GM19452 (cell line): ENCODE measurements around the gene POU3F2.

ENCODE experiments used
- ATAC-seq: cut with Tn5 transposase; IDR thresholded peaks from one replicate; pipeline ENCODE4 v1.9.1; 2021; ENCODE audit not compliant: unreplicated experiment

The POU3F2 gene

DNA sequence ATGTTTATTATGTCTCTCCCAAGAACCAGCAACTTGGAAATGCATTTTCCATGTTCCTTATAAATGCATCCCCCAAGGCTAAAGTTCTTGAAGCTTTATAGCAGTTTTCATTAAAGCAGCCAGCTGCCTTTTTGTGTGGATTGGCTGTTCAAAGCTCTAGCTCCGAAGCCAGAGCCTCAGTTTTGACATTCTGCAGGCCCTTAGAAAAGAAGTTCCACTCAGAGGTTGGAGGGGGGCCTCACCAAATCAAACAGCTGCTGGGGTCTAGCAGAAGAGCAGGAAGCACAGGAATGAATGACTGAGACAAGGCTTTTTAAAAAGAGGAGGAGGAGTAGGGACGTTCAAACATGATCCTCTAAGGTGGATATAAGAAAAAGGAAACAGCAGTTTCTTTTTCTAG is 4.2 kb upstream of the POU3F2 start:
- ATAC-seq, result no peak

DNA sequence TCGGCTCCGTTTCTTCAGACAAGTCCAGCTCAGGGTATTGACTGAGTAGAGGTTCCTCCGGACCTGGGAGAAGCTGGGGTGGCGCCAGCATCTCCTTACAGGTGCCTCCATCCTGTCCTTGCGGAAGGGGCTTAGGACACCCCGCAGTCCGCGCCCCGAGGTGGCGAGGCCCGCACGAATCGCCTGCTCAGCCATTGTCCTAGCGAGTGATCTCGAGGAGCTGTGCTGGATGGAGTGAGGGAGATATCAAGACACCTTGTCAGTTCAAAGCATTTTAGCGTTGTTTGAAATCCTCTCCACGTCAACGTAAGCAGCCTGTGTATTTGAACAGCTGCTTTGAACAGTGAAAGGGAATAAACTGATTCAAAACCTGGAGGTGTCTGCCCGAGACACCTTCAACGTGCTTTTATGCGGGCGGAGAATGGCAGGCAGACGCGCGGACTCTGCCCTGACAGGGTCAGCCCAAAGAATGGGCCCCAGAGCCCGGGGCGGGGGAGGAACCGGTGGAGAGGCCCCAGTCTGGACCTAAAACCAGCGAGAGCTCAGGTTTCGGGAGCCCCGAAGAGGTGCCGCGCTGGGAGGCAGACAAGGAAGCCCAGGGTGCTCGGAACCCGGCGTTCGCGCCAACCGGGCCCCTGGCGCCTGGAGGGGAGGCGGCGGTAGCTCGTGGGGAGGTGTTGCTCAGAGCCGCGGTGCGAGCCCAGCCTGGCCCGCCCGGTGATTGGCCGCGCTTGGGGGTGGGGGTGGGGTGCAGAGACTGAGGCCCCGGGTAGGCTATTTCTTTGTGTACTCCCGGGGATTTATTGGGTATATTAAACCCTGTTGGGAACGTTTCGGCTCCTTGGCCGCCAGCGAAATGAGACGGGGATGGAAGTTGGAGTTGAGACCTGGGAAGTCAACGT is 3.1 kb upstream of the POU3F2 start:
- no peak for ATAC-seq

- ATAC-seq, result no peak
Measured at GRCh38 chr6:98831959-98832283, 2.5 kb upstream of the POU3F2 start.

DNA sequence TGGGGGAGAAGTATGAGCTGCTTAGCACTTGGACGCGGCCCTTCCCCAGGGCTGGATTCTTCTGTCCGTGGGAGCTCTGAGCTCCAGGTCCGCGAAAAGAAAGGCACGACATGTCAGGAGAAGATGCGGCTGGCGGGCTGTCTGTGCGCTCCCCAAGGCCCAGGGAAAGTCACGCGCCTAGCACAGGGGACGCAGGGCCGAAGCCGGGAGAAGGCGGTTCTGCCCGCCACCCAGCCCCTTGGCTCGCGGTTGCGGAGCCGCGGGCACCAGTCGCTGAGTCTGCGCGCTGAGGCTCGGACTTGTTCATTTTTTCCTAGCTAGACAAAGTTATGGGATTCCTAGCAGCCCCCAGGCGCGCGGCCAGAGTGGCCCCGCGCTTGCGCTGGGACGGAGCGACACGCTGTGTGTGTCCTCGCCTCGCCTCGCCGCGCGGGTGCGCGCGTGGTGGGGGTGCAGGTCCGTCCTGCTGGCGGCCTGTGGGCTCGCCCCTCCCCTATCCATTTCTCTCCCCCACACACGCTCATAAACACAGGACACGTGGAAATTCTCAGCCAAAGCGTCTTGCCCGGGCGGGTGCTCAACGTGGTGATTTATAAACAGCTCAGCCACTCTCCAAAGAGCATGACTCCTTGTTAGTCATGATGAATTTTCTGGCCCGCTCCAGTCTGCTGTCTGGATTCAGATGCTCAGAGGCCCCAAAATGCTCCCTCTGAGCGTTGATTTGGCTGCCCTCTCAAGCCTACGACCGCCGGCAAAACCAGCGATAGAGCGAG is 1.9 kb upstream of the POU3F2 start:
- ATAC-seq, result no peak

DNA sequence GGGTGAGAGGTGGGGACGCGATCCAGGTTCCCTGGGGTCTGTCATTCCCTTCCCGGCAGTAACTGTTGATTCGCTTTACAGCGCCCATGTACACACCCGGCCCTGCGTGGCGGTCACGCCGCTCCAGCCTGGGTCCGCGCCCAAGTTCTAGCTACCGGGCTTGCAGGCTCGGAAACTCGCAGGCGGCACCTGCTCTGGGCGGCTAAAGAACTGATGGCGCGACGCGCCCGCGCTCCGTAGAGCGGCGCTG is 1.4 kb upstream of the POU3F2 start:
- no peak for ATAC-seq

- ATAC-seq, result no peak
Measured at GRCh38 chr6:98833307-98834059, 891 bp upstream of the POU3F2 start.

DNA sequence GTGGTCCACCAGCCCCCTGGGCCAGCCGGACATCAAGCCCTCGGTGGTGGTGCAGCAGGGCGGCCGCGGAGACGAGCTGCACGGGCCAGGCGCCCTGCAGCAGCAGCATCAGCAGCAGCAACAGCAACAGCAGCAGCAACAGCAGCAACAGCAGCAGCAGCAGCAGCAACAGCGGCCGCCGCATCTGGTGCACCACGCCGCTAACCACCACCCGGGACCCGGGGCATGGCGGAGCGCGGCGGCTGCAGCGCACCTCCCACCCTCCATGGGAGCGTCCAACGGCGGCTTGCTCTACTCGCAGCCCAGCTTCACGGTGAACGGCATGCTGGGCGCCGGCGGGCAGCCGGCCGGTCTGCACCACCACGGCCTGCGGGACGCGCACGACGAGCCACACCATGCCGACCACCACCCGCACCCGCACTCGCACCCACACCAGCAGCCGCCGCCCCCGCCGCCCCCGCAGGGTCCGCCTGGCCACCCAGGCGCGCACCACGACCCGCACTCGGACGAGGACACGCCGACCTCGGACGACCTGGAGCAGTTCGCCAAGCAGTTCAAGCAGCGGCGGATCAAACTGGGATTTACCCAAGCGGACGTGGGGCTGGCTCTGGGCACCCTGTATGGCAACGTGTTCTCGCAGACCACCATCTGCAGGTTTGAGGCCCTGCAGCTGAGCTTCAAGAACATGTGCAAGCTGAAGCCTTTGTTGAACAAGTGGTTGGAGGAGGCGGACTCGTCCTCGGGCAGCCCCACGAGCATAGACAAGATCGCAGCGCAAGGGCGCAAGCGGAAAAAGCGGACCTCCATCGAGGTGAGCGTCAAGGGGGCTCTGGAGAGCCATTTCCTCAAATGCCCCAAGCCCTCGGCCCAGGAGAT is 1.0 kb downstream of the POU3F2 start:
- no peak for ATAC-seq

GRCh38 chr6:98836025-98836961 is 1.9 kb downstream of the POU3F2 start:
- ATAC-seq, result no peak

DNA sequence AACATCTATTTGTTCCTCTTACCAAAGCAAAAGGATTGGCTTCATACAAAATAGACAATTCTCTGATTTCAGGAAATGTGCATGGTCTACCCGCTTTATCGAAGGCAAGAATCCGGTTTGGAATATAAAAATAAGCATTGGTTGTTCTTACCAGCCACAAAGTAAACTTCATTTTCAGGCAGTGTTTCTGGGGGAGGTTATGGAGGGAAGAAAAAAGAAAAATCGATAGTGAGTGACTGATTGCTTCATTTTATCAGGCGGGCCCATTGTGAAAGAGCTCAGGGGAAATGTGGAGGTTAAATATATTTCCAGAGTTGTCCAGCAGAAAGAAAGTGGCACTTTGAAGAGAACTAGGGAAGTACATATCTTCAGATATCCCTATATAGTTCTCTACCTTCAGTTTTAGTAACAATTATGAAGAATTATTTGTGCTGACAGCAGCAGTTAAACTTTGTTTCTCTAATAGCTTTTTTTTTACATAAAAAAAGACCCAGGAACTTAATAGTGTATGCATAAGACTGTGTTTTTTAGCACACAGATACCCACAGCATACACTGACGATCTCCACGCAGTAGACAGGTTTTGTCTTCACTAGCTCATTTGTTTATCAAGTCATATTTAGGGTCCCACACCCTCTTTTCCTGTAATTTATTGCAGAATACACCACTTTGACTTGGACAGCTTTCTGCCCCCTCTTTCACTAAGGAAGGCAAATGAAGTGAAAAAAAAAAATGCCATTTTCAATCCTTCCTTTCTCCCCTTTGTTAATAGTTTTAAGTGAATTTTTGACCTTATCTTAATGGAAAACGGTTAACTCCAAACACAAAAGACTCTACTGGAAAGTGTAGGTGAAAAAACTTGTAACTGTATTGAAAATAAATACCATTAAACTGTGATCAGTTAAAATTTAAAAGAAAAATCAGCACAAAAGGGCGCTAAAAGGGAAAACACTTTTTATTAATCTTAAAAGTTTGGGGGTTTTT is 2.9 kb downstream of the POU3F2 start:
- ATAC-seq, result no peak

DNA sequence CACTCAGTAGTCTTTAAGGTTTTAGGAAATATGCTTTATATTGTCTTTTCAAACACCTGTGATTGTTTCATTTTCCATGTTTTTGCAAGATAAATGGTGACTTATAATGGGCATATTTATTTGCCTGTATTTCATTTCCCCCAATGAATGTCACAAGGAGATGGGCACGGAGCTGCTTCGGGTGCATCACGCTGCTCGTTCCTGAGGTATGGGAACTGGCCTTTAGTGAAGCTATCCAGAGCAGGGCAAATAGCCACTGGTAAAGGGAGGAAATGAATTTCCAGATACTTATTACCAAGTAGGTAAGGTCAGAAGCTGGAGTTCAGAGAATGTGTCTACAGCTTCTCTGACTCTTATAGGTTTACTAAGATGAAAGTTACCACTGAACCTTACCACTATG is 3.7 kb downstream of the POU3F2 start:
- no peak for ATAC-seq

DNA sequence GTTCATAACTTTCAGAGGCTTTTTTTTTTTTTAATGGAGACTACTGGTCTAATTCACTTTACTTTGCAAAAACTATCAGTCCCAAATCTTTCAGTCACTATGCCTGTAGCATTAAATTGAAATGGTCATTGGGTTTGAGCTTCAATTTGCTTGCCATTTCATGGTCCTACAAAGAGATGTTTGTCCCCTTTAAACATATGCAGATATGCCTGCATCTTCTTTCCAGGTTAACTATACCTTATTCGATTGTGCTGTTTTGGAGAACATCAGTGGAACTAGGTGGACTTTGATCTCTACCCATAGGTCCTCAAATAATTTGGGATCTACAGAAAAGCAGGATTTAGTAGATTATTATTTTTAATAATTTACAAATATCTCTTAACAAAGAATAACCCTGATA is 4.6 kb downstream of the POU3F2 start:
- ATAC-seq, result no peak

DNA sequence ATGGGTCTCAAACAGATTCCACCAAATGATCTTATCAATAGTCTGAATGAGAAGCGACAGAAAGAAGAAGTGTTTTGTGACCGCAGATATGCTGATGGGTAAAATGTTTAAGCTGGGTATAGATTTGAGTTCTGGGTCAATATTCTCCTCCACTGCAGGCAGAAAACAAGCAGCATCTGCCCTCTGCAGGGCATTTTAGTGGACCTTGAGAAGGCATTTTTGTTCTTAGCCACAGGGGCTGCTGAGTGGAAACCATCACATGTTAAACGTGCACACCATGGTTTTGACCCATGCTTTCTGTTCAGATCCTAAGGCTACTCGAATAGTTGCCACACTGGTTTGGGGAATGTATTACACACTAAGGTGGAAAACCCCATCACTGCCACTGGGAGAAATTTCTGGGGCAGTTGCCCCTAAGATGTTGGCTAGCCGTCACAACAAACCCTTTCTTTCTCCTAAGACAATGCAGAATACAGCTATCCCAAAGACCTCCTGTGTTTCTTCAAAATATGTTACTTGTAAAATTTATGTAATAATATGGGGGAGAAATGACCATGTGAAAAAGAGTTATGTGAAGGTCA is 5.5 kb downstream of the POU3F2 start:
- ATAC-seq, result no peak

GRCh38 chr6:98840385-98840784 is 6.0 kb downstream of the POU3F2 start:
- ATAC-seq, result no peak

DNA sequence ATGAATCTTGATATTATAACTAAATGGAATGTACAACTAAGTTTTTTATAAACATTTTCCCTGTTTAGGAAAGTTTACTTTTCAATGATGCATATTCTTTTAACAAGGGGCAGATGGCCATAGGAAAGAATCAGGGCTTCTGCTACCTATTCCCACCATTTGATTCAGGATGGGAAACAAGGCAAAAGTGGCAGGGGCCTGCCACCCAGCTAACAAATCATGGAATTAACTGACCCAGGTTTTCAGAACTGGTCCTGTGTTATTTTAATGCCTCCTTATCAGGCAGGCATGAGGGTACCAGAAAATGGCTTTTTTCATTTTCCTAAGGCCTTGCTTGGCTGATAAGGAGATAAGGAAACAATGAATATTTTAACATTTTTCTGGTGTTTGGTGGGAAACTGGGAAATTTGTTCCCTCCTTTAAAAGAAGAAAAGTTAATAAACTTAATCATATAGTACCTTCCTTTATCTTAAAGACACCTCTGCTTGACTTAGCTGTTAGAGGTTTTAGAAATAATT is 6.7 kb downstream of the POU3F2 start:
- ATAC-seq, result no peak

DNA sequence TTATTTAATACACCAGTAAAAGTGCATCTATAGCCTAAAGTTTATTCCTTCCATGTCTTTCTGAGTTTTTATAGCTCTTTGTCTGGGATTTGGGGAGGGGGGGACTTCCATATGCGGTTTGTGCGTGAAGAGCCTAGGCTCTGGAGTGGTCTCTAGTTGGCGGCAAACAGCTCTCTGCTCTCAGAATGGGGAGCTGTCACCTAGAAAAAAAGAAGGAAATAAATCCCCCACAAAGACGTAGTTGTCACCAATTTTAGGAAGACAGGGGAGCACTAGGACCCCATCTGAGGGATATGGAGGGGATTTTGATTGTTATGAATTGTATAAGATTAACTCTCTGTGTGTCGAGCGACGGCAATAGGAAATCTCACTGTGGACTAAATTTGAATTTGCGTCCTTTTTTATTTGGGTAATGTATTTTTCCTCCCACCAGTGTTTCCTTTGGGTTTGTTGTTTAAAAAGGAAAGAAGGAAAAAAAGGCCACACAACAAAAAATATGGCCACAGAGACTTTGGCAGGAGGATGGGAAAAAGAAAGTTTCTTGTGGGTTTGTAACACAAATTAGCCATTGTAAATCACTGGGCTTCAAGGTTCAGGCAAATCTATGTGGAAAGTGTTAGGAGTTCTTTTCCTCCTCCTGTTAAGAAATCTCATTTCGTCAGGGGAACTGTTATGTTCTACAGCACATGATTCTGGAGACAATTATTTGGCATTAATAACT is 7.4 kb downstream of the POU3F2 start:
- no peak for ATAC-seq

DNA sequence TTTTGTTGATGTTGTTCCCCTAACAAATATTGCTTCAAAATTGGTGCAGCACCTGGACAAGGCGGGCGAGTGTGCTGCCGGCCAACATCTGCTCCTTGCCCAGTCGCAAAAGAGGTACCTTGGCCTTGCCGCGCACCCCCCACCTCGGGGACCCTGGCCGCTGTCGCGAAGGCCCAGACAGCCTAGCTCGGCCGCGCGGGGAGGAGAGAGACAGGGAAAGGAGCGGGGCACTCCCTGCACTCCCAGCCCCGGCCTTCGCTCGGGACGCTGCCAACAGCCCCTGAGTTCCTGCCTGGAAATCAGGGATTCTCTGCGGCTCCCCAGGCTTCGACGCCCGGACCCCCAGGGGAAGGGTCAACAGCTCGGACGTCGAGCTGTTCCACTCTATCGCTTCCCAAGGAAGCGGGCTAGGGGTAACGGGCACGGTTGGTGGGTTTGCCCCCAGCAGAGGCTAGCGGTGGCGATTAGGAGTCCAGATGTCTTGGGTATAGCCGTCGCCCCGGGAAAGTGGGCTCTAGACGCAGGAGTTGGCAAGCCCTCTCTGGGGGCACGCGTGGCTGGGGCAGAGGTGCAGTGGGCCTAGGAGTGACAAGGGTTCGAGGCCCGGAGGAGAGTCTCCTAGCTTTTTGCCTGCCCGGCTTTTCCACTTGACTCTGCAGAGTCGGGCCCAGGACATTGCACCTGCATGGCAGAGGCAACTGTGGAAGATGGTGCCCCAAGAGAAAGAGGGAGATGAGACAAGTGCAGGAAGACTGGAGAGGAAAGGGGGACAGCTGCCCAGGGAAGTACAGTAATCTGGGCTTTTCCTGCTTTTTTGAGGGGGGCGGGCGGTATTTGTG is 8.2 kb downstream of the POU3F2 start:
- no peak for ATAC-seq
